HL-60/S4 treated with retinoic acid at 250 ng/mL for 4 days and 3 days (cell line): ENCODE measurements around the gene OVOL2.
"Not testable (repeated sequence)": the region's sequence is repeated elsewhere in the genome, so short reads cannot be mapped to it uniquely, and the experiment has no call there.

Experiments
- in situ Hi-C: fragments of 300-500 bp; cut with MboI; formaldehyde crosslinking; loops from 2 replicates; pipeline ENCODE4 v1.7.0; 2022; ENCODE audit warnings: low sequenced_read_pairs

Gene OVOL2

DNA sequence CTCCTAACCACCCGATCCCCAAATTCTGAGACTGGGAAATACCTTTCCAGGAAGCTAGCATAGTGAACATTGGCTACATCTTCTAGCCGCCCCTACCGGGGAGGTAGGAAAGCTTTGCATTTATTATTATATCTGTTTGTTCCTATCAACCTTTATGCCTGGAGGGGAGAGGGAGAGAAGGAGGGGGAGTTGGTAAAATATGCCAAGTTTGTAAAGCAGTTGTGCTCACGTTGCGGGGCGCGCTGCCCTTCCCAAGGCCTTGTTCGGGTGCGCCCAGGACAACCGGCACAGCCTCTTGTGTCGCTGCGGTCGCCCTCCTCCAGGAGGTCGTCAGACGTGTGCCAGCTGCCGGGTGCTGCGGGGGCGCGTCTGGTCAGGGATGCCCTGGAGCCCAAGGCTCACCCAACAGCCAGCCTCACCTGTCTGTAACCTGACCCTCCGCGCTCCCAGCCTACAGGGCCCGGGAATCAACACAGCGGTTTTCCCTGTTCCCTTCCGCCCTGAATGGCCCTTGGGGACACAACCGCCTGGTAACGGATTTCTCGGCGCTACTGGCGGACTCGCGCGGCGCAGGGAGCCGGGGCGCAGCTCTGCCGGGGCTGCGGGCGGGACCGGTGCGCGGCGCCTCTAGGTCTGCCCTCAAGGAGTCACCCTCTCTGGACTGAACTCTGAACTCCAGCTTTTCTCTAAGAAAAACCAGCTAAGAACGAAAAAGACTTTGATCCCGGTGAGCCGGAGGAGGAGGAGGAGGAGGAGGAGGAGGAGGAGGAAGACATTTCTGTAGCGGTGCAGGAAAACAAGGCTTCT lies 1.1 kb upstream of the OVOL2 start:
- in situ Hi-C loops, result no loop called here

DNA sequence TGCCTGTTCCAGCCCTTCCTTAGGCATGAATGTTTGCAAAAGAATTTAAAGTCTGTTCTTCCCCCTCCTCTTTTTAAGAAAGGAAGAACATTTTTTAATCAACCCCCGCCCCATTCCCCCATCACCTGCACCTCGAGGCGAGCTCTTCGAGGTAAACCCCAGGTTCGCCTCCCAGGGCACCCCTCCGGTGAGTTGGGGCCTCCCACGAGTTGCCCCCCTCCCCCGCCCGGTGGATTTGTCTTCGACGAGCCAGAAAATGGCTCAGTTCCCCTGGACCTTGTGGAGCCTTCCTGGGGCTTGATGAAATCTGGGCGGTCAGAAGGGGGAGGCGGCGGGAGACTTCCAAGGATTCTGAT lies 256 bp upstream of the OVOL2 start:
- in situ Hi-C loops, result no loop called here

DNA sequence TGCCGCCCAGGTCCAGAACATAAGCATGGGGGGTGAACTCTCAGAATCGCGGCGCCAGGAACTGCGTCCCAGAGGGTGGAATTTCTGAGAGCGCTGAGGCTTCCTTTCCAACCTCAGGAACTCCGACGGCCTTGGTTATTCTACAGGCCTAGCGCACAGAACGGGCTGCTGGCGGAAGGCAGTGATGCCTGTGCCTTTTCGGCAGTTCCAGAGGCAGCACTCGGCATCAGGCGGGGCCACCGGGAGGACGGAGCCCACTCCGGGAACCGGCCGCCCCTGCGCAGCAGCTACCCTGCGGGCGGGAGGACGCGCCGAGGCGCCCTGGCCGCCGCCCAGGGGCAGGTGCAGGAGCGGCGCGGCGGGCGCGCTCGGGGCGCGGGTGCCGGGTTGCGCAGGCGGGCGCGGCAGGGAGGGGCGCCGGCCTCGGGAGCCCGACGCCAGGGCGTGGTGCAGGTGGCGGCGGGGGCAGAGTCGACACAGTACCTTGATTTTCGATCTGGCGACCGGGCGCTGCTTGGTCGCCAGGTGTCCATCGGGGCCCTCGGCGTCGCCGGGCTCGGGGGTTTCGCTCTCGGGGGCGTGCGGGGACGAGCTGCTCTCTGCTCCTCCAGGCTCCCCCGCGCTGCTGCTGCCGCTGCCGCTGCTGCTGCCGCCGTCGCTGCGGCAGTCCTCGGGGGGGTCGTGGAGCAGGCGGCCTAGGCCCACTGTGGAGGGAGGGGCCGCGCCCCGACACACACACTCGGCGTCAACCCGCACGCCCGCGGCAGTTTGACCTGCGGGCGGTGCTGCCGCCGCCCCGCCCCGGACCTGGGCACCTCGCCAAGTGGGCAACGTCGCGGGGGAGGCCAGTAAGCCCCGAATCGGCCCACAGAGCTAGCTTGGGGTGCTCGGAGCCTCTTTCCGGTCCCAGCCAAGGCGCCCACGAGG lies 1.3 kb downstream of the OVOL2 start:
- in situ Hi-C loops, result no loop called here

DNA sequence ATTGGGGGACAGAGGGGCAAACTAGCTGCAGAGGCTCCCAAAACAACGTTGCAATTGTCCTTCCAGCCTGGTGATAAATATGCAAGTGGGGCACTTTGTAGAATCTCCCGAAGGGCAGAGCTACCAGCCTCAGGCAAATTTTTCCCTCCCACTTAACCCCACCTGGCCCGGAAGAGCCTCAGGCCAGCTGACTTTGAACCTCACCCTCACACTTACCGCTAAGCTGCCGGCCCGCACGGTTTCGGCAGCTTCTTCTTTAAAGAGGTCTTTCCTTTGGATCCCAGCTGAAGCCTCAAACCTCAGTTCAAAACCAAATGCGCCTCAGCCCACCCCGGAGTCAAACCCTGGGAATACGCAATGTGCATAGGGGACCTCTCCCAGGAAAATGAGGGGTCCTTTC lies 2.5 kb downstream of the OVOL2 start:
- in situ Hi-C loops, result no loop called here

DNA sequence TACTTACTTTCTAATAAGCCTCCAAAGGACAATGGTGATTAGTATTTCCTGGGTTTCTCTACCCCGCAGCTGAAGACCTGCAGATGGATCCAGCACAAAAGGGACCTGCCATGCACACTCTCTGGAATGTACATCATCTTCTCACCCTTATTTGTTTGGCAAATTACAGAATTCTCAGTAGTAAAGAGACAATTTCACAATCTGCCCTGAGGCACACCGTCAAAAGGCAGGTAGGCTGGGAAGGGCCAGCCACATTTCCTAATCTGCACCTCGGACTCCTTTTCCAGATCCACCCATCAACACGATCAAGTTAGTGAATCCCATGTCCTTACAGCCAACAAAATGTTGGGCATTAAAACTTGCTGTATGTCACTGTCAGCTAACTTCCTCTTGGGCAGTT lies 4.9 kb downstream of the OVOL2 start:
- in situ Hi-C loops, result no loop called here

DNA sequence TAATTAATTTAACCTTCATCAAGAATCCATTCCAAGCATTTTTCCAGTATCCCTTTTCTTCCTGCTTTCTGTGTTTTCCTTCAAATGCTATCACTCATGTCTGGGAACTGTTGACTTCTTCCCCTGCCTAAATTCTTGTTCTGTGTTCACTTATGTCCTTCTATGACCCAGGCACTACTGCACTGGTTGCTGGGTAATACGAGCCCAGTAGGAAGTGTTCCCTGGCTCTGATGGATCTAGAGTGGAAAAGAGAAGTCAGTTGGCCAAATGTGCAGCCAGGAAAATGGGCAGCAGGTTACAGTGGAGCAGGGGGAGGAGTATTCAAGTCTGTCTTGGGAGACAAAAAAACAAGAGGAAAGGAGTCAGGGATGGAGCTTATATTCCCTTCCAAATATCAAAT lies 7.1 kb downstream of the OVOL2 start:
- in situ Hi-C loops, result no loop called here

DNA sequence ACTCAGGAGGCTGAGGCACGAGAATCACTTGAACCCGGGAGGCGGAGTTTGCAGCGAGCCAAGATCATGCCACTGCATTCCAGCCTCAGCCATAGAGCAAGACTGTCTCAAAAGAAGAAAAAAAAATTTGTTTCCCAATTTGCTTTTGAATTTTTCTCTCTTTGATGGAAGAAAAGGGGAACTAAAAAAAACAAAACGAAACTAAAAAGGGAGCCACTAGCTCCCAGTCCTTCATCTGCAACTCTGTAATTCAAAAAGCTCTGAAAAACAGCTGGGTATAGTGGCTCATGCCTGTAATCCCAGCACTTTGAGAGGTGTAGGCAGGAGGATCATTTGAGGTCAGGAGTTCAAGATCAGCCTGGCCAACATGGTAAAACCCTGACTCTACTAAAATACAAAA lies 9.5 kb downstream of the OVOL2 start:
- in situ Hi-C loops, result no loop called here

DNA sequence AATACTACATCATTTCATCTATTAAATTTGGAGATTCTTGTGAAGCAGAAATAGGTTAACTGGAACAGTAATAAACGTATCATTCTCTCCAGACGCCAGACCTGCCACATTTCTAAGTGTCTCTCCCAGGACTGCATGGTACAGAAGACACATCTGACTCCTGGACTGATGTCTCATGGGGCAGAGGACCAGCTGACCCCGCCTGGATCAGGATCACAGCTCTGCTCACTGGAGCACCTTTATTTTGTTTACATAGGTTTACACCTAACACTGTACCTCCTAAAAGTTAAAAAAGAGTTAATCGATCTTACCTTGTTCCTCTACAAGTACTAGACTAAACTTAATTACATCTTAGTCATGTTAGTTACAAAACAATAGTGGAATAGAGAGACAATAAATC lies 11.2 kb downstream of the OVOL2 start:
- in situ Hi-C loops, result no loop called here

DNA sequence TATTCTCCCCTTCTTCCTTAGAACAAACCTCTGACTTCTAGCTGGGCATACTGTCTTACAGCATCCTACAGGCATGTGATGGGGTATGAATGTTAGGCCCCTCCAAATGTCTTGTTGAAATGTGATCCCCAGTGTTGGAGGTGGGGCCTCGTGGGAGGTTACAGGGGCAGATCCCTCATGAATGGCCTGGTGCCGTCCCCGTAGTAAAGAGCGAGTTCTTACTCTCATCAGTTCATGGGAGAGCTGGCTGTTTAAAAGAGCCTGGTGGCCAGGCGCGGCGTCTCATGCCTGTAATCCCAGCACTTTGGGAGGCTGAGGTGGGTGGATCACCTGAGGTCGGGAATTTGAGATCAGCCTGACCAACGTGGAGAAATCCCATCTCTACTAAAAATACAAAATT lies 15.5 kb downstream of the OVOL2 start:
- in situ Hi-C loops, result no loop called here

DNA sequence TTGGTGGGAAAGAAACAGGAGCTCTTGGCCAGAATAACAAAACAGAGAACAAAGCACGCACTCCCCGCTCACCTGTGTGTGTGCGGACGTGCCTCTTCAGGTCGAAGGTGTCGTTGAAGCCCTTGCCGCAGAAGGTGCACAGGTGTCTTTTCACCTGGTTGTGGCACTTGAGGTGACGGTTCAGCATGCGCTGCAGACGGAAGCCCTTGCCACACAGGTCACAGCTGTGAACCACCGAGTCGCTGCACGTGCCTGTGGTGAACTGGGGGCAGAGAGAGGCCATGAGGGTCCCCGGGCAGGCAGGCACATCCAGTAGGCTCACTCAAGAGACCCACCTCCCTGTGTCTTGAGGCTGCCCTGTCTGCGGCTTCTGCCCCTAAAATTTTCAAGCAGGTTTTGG lies 16.3 kb downstream of the OVOL2 start:
- in situ Hi-C loops, result no loop called here

DNA sequence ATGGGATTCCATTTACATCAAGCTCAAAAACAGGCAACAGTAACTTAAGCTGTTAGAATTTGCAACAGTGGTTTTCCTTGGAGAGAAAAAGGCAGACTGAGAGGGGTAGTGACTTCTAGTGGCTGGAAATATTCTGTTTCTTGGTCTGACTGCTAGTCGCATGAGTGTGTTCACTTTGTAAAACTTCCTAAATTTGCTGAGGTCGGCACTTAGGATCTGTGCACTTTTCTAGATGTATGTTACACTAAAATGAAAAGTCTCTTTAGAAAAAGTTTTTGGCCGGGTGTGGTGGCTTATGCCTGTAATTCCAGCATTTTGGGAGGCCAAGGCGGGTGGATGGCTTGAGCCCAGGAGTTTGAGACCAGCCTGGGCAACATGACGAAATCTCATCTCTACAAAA lies 18.7 kb downstream of the OVOL2 start:
- in situ Hi-C loops, result no loop called here

DNA sequence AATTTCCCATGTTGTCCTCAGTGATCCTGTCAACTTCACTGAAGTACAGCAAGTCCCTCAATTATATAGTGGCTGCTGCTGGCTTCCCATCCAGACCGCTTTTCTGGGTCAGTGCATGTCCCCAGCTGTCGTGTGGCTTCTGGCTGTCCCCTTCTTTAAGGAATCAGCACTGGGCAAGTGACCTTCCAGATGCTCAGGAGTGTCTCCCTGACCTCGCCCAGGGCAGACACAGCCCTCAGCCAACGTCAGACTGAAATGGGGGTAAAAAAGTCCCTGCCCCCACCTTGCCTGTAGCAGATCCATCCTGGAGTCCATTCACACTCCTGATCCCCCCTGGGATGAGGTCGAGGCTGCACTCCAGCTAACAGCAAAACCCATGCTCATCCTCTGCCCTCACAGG lies 23.7 kb downstream of the OVOL2 start:
- in situ Hi-C loops, result no loop called here

DNA sequence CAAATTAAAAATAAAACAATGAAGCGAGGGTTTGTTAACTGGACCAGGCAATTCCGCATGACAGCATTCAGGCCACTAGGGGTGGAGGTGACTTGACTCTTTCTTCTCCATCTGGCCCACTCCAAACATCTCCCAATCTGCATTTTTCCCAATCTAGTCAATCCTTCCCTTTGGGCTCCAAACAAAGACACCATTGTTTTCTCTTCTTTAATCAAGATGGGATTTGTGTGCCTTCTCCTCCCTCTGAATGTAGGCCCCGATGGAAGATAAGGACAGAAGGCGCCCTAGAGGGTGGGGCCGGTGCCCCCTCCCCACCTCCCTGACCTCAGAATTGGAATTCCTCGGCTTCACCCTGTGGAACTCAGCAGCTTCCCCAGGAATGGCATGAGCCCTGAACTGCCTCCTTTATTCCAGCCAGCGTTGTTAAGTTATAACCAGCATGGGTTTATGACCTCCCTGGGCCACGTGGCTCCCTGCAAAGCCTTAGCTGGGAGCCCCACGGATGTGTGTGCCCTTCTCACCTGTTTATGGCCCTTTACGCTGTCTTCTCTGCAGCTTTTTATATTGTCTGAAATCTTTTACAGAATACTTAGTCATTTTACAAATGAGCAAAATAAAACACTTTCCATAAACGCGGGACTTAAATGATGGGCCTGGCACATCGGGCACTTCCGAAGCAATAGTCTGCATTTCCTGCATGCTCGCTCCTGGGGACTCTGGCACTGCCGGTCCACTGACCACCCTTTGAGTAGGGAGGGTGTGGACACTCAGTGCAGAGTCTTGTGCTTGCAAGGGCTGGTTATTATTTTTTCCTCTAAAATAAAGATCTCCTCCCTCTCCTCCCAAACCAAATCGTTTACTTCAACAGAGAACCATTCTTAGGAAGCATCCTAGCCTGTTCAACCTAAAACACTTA lies 24.5 kb downstream of the OVOL2 start:
- in situ Hi-C loops, result no loop called here

DNA sequence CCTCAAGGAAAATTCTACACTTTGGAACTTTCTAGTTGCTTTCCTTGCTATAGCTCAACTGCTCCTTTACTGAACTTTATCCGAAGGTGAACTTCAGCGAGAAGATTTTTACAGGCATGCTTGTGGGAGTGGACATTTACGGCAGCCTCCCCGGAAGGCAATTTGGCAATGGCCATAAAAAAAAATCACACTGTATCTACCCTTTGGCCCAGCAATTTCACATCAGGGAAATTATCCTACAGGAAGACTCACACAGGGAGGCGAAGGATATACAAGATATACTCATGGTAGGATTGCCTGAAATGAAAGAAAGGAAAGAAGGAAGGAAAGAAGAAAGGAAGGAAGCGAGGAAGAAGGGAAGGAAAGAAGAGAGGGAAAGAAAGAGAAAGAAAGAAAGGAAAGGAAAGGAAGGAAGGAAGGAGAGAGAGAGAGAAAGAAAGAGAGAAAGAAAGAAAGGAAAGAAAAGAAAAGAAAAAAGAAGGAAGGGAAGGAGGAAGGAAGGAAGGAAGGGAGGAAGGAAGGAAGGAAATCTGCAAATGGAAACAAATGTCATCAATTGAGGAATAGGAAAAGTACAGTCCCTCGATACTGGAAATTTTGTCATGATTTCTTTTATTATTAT lies 25.7 kb downstream of the OVOL2 start:
- in situ Hi-C loops, result no loop called here

DNA sequence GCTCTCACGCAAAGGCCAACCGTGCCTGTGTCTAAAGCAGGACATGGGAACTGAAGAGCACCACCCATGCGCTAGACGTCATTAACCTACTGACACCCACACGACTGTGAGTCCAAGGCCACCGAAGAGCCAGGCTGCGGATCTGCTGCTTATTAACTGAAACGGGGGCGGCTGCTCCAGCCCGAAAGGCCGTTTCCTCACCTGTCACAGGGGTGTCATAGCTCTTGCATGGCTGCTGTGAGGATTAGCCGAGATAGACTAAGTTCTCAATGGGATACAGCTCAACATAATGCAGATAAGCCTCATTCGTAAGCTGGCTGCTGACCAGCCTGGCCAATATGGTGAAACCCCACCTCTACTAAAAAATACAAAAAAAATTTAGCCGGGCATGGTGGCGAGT lies 26.7 kb downstream of the OVOL2 start:
- in situ Hi-C loops, result no loop called here

DNA sequence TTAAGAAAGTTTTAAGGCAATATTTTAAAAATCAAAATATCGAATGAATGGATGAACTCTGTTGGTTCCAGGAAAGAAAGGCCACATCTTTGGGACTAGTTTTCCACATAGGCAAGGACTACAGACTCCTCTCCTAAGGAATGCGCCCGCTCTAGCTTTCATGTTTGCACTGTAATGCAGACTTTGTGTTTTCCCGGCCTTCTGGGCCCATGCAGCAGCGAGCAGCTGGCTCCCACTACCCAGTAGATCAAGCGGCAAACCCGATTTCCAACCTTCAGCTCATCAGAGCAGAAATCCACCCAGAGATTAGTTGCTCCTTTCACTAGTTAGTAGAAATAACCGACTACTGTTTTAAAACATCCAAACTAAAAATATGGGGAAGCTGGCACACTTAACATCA lies 27.7 kb downstream of the OVOL2 start:
- in situ Hi-C loops, result no loop called here

DNA sequence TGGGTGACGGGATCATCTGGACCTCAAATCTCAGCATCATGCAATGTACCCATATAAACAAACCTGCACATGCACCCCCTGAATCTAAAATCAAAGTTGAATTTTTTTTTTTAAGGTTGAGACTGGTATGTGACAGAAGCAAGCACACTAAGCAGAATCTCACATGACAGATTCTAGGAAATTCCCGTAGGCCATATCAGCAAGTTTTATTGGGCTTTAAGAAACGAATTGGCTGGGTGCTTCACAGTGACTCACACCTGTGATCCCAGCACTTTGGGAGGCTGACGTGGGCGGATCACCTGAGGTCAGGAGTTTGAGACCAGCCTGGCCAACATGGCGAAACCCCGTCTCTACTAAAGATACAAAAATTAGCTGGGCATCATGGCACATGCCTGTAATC lies 30.7 kb downstream of the OVOL2 start:
- in situ Hi-C loops, result not testable (repeated sequence)

DNA sequence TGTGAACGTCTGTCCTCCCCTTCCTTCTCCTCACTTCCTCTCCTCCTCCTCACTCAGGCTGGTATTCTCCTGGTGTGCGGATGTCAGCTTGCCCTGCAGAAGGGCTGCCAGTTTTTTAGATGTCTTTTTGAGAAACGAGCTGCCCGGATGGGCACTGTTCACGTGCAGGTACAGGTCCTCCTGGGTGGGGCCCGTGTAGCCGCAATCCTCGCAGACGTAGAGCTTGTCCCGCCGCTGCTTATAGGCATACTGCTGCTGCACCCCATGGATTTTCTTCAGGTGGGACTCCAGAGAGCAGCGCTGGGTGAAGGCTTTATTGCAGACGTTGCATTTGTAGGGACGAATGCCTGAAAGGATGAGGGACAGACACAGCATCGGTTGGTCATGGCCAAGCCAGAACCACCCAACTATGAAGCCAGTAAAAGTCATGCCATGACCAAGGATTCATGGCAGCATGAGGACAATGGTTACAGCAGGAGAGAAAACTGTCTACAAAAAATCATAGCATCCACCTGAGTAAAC lies 33.0 kb downstream of the OVOL2 start:
- in situ Hi-C loops, result no loop called here

DNA sequence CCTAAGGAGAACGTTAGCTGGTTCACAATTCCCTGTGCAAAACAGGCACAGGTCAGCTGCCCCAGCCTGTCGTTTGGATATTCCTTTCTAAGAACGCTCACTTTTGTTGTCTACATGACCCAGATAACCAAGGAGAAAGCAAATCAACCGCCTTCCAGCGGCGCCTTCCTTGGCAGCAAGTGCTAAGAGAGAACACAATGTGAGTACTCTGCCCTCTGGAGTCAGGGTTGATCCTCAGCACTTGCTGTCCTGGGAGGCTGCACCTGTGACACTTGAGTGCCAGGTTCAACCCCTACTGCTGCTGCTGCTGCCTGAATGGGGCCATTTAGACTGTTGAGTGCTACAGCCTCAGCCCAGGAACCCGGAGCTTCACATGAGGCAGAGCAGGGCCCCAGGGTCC lies 36.8 kb downstream of the OVOL2 start:
- in situ Hi-C loops, result no loop called here

DNA sequence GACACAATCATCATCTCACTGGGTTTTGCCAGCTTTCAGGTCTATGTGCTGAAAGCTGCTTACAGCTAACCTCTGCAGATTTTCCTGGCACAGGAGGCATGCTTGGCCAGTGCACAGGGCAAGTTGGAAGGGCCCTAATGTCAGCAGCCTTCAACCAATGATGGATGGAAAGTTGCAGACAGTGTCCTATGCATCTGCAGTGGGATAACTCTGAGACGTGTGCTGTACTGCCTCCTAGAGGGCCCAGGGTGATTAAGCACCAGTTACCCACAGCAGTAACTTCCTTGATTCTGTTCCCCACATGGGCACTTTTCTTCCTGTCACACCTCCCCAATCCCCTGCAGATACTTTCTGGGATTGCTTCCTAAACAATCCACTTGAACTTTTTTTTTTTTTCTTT lies 38.6 kb downstream of the OVOL2 start:
- in situ Hi-C loops, result no loop called here

DNA sequence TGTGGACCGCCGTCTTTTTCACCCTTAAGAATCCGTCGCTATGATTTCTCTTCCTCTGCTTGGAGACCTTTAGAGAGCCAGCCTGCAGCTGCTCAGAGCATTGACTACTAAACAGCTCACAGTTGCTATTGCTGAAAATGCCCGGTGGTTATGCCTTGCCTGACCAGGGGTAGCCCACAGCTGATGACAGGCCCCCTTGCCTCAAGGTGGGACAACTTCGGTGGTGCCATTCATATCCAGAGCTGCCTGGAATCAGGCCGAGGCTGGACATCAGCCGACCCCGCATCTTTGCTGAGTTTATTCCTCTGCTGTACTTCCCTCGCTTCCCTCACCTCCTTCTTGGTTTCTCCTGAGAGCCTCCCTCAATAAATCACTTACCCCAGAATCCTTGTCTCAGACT lies 39.6 kb downstream of the OVOL2 start:
- in situ Hi-C loops, result no loop called here
